ENCODE results near the gene DHX8.

The DHX8 gene

DNA sequence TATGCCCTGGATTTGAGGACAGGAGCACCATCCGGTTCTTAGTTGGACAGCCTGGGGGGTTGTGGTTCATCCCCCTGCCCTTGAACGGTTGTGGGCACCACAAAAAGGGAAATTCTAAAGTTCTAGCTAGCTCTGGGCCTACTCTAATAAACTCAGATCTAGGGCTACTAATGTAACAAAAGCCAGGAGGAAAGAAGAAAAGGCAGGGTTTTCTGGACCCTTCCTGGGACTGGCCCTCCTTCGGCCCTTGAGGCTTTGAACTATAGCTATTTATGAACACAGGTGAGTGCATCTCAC lies 47.3 kb downstream of the DHX8 start:
- TF ChIP-seq, protein P1, sequence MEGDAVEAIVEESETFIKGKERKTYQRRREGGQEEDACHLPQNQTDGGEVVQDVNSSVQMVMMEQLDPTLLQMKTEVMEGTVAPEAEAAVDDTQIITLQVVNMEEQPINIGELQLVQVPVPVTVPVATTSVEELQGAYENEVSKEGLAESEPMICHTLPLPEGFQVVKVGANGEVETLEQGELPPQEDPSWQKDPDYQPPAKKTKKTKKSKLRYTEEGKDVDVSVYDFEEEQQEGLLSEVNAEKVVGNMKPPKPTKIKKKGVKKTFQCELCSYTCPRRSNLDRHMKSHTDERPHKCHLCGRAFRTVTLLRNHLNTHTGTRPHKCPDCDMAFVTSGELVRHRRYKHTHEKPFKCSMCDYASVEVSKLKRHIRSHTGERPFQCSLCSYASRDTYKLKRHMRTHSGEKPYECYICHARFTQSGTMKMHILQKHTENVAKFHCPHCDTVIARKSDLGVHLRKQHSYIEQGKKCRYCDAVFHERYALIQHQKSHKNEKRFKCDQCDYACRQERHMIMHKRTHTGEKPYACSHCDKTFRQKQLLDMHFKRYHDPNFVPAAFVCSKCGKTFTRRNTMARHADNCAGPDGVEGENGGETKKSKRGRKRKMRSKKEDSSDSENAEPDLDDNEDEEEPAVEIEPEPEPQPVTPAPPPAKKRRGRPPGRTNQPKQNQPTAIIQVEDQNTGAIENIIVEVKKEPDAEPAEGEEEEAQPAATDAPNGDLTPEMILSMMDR (IDR thresholded peaks at IDR 0.05; ENCODE audit: insufficient read depth, low read length), result no peak
- TF ChIP-seq POLR2AphosphoS5 (IDR thresholded peaks at IDR 0.05; ENCODE audit: low read depth) (no peak), GABPA (IDR thresholded peaks at IDR 0.05; ENCODE audit: low read depth) (no peak), SPI1 (IDR thresholded peaks at IDR 0.05; ENCODE audit: borderline replicate concordance, low read depth) (no peak)
- TF ChIP-seq, protein P2, sequence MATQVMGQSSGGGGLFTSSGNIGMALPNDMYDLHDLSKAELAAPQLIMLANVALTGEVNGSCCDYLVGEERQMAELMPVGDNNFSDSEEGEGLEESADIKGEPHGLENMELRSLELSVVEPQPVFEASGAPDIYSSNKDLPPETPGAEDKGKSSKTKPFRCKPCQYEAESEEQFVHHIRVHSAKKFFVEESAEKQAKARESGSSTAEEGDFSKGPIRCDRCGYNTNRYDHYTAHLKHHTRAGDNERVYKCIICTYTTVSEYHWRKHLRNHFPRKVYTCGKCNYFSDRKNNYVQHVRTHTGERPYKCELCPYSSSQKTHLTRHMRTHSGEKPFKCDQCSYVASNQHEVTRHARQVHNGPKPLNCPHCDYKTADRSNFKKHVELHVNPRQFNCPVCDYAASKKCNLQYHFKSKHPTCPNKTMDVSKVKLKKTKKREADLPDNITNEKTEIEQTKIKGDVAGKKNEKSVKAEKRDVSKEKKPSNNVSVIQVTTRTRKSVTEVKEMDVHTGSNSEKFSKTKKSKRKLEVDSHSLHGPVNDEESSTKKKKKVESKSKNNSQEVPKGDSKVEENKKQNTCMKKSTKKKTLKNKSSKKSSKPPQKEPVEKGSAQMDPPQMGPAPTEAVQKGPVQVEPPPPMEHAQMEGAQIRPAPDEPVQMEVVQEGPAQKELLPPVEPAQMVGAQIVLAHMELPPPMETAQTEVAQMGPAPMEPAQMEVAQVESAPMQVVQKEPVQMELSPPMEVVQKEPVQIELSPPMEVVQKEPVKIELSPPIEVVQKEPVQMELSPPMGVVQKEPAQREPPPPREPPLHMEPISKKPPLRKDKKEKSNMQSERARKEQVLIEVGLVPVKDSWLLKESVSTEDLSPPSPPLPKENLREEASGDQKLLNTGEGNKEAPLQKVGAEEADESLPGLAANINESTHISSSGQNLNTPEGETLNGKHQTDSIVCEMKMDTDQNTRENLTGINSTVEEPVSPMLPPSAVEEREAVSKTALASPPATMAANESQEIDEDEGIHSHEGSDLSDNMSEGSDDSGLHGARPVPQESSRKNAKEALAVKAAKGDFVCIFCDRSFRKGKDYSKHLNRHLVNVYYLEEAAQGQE (IDR thresholded peaks at IDR 0.05; ENCODE audit: insufficient replicate concordance, low read depth), result no peak
- no peak overlapping the region for H3K4me3 ChIP-seq (replicated peaks; ENCODE audit: insufficient read depth, low read length)
- no peaks in the 10 kb centered on the region for H3K27me3 ChIP-seq (ENCODE audit: insufficient read depth, poor library complexity, severe bottlenecking)
- DNase-seq (ENCODE audit: low read depth in 1 of 2, low spot score in 1 of 2), result no peak
- no peak overlapping the region for H3K27ac ChIP-seq (replicated peaks)

DNA sequence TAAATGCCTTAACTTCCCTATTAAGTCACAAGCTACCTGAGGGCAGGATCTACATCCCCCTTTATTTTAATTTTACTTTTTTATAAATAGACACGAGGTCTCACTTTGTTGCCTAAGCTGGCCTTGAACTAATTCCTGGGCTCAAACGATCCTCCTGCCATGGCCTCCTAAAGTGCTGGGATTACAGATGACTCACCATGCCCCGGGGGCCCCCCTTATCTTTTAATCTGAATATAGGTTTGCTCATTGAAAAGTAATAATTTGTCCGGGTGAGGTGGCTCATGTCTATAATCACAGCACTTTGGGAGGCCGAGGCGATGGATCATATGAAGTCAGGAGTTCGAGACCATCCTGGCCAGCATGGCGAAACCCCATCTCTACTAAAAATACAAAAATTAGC lies 48.2 kb downstream of the DHX8 start:
- Histone ChIP-seq H3K27ac (replicated peaks) (no peak overlapping the region), H3K4me3 (replicated peaks; ENCODE audit: insufficient read depth, low read length) (no peak overlapping the region), H3K27me3 (ENCODE audit: insufficient read depth, poor library complexity, severe bottlenecking) (no peaks in the 10 kb centered on the region)
- no peak for DNase-seq (ENCODE audit: low read depth in 1 of 2, low spot score in 1 of 2)
- TF ChIP-seq POLR2AphosphoS5 (IDR thresholded peaks at IDR 0.05; ENCODE audit: low read depth), result no peak
- TF ChIP-seq, protein P2 (IDR thresholded peaks at IDR 0.05; ENCODE audit: insufficient replicate concordance, low read depth), result no peak
- TF ChIP-seq, protein P1 (IDR thresholded peaks at IDR 0.05; ENCODE audit: insufficient read depth, low read length), result no peak
- TF ChIP-seq GABPA (IDR thresholded peaks at IDR 0.05; ENCODE audit: low read depth), result no peak
- TF ChIP-seq SPI1 (IDR thresholded peaks at IDR 0.05; ENCODE audit: borderline replicate concordance, low read depth), result no peak

DNA sequence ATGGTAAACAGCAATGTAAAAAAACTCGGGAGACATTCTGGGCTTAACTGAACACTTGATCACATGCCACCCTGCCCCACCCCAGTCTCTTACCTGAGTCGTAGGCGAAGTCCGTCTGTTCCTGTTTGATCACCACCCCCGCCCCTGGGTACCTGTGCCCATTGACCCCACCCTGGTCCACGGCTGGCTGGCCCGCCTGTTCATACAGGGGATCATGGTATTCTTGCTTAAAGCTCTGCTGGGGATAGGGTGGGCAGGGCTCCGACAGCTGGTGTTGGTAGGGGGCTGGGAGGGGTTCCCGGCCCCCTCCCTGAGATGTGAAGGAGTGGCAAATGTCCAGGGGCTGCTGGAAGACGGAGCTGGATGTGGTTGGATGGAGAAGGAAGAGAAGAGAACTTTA lies 48.8 kb downstream of the DHX8 start:
- DNase-seq (ENCODE audit: low read depth in 1 of 2, low spot score in 1 of 2), result no peak

More for the DNA sequence above, 48.8 kb downstream of the DHX8 start:
- H3K4me3 ChIP-seq (replicated peaks; ENCODE audit: insufficient read depth, low read length), result no peak overlapping the region
- no peaks in the 10 kb centered on the region for H3K27me3 ChIP-seq (ENCODE audit: insufficient read depth, poor library complexity, severe bottlenecking)
- no peak overlapping the region for H3K27ac ChIP-seq (replicated peaks)
- TF ChIP-seq POLR2AphosphoS5 (IDR thresholded peaks at IDR 0.05; ENCODE audit: low read depth), result no peak
- TF ChIP-seq SPI1 (IDR thresholded peaks at IDR 0.05; ENCODE audit: borderline replicate concordance, low read depth), result no peak
- TF ChIP-seq, protein P2 (IDR thresholded peaks at IDR 0.05; ENCODE audit: insufficient replicate concordance, low read depth), result no peak
- no peak for TF ChIP-seq GABPA (IDR thresholded peaks at IDR 0.05; ENCODE audit: low read depth)
- TF ChIP-seq, protein P1 (IDR thresholded peaks at IDR 0.05; ENCODE audit: insufficient read depth, low read length), result no peak
